Prostate gland (tissue), 2 donors: ENCODE results near the gene SLC22A1.

Source experiments
- CTCF ChIP-seq, 4 experiments: fragments of 200-600 bp in 2 of 4; fragments of 450-650 bp in 2 of 4; sonication (generic) in 2 of 4; IDR thresholded peaks; 1 replicate in 3 of 4; 2 replicates in 1 of 4; pipeline ENCODE4 v1.5.1; 2016 to 2019; ENCODE audit warnings: antibody characterized with exemption in 4 of 4, mild to moderate bottlenecking in 2 of 4, moderate library complexity in 2 of 4
- POLR2A ChIP-seq: fragments of 450-650 bp; IDR thresholded peaks from one replicate; pipeline ENCODE4 v1.6.1; 2016; ENCODE audit warnings: antibody characterized with exemption, mild to moderate bottlenecking
- POLR2AphosphoS5 ChIP-seq: sonication (generic); formaldehyde crosslinking; IDR thresholded peaks from one replicate; pipeline ENCODE4 v1.6.1; 2017; ENCODE audit warnings: antibody characterized with exemption

GRCh38 chr6:160192840-160193239 lies 71.2 kb downstream of the SLC22A1 start:
- TF ChIP-seq POLR2A, result no peak
- TF ChIP-seq CTCF (IDR thresholded peaks at IDR 0.05), result no peak
- TF ChIP-seq POLR2AphosphoS5, result no peak
